Stimulated activated CD4-positive, alpha-beta T cell treated with anti-CD3 and anti-CD28 coated beads, TNF-alpha, amount 100 ng/mL, for 4 hours (primary cell): Measurements from ENCODE around the gene WDR76.
A peak's percentile ranks its signal among the peaks of the same experiment; 100 is the strongest.

Source experiments
- DNase-seq, 3 experiments: peaks; one replicate each; pipeline ENCODE4 v3.0.0-alpha.2; 2020; ENCODE audit warnings: low read depth in 3 of 3

The WDR76 gene

DNA sequence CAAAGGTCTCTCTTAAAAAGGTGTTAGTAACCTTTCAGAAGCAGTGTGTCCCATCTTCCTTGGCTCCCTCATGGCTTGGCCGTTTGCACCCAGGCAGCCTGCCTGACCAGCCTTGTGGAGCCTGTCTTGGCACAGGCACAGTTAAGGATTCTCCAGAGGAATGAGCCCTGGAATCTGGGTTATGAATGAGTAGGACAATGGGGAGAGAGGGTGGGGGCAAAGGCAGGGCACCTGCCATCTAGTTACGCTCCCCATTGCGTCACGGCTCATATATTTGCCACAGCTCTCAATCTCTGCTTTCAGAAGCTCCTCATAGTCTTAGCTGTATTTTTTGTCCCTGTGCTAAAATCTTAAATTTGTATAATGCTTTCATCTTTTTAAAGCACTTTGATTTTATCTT is 50.6 kb downstream of the WDR76 start:
- DNase-seq: no peak

DNA sequence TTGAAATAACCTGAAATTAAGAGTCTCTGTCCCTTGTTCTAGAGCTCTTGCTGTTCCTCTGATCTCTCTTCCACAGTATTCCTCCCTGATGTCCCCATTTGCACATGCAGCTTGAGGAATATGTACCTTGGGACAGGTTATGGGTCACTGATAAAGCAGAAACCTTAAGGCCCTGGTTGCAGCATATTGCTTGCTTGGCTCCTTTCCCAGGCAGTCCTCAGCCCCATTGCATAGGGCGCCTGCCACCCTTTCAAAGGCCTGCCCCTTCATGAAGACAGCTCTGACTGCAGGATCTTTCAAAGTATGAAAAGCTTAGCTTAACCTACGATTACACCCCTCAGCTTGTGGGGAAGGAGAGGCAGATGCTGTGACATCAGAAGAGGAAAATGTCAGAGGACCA is 51.6 kb downstream of the WDR76 start:
- DNase-seq: no peak

DNA sequence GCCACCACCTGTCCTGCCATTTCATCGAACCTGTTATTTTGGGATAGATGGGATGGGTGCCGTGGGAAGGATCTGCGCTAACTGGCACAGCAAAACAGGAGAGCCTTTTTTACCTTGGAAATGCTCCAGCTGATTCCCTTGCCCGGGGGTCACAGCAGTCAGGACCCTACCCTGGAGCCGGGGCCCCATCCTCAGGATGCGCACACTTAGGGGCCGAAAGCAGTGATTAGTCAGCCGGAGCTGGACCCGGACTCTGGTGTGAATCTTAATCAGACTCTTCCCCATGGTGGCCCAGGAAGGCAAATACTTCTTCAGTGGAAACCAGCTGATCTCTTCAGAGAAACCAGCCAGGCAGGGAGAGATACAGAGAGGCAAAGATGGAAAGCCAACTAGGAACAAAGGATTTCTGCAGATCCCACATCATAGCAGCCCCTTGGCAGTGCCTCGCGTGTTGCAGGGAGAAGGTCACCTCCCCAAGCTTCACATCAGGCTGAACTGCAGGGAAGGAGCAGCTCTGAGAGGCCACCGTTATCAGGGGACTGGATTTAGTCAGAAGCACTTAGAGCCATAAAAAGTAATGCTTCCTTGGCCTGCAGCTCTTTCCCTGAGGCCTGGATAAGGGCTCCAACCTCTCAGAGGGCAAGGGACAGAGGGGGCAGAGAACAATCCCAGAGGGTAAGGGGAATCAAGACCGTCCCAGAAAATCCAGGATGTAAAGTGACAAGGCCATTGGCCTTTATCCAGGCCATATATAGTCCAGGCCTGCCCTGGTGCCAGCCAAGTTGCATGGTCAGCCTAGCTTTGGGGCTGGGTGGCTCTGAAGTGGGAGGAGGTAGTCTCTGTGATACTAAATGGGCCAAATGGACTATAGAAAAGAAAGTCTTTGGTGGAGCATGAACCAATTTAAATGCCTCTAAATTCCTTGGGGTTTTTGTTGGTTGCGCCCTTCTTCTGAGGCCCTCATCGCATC is 52.9 kb downstream of the WDR76 start:
- no peak for DNase-seq

DNA sequence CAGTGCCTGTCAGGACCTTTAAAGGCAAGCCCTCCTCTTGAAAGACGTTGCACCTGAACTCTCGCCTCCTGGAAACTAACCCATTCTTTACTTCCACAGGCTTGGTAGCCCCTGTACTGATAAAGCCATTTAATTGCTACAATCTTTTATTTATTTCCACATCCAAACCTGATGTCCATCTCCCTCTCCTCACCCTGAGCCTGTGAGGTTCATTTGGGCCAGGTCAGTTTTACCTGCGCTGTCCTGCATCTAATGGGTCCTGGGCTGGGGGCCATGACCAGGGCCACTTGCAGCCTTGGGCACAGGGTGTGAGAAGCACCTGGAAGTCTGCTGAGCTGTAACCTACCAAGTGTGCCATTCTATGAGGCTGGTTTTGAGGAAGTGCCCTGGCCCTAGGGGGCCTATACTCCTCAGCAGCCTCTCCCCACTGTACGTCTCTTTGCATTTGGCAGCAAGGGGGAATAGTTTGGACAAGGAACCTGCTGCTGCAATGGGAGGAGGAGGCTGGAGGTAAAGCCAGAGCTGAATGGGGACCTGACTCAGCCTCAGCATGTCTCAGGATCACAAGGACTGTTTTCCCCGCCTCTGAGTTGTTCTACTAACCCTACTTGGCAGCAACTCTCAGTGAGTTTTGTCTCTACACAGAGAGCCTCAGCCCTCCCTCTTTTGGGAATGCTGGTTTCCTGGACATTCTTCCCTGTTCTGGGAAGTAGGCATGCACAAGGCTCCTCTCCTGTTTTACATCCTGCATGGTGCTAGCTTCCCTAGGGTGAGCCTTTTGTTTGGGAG is 53.8 kb downstream of the WDR76 start:
- no peak for DNase-seq

DNA sequence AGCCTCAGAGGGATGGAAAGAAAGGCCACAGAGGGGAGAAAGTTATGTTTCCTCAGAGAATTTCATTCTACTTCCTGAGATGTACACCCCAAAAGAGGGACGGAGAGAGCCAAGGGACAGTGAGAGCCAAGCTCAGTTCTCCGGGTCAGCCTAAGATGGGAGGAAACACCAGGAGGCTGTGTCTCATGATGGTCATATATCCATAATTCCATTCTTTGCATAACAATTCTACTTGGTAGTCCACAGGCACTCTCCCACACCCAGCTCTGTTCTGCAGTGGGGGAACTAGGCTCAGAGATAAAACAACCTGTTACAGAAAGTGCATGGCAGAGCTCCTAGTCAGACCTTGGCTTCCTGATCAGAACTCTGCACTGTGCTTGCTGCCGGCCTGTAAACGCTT is 54.4 kb downstream of the WDR76 start:
- DNase-seq: no peak

DNA sequence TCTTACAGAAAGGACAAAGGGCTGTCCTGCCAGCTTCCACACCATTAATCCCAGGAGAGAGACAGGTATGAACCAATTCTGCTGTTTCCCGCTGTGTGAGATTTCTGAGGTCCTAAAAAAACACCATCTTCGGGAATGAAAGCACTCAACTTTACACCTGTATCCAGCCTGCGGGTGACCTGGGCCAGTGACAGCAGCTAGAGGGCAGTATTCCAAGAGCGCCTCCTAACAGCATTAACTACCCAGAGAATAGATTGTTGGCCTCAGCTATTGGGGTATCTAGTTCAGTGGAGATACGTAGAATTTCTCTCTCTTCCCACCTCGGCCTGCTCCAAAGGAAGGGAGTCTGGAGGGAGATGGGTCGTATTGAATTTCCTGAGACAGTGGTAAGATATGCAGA is 55.1 kb downstream of the WDR76 start:
- no peak for DNase-seq

DNA sequence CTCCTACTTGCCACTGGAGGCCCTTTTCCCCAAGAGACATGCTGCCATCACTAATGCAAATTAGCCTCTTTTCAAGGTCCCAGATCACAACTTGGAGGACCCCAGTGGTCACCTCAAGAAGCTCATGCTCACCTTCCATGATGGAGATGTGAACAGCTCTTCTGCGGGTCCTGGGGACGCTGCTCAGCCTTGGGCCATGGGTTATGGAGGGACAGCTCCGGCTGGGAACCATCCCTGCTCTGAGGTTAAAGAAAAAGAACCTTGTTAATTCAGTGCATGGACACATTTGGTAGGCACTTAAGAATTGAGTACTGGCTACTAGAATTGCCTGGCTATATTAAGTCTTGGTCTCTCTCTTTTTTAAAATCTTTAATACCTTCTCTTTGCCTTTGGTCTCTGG is 56.8 kb downstream of the WDR76 start:
- no peak for DNase-seq

DNA sequence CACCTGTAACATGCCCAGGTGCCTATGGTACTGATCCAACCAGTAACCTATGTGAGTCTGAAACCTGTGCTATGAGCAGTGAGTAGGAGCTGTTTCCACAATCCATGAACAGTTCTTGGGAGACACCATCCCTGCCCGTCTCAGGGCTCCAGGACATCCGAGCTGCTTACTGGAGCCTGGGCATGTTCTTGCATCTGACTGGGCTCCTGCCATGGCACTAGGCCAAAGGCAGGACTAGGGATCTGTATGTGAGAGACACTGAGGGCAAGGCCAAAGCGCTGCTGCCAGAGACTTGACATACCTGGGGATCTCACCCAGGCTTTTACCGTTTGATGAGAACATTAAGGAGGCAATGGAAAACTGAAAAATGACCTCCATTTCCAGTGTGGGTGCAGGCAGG is 59.8 kb downstream of the WDR76 start:
- DNase-seq: no peak

DNA sequence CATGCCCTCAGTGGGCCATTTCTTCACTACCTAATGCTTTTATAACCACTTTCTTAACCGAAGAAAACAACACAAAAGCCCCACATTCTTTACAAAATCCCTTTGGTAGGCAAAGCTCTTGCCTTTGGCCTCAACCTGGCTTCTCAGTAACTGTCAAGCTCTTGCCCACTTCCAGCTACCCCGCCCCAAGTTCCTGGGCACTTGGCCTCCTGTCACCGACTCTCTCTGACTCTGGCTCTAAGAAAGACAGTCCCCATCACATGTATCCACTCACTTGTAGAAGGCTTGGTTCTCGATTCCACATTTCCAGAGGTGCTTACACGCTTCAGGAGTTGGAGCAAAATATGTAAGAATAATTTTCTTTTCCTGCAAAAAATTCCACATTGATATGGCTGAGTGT is 61.1 kb downstream of the WDR76 start:
- DNase-seq: no peak

DNA sequence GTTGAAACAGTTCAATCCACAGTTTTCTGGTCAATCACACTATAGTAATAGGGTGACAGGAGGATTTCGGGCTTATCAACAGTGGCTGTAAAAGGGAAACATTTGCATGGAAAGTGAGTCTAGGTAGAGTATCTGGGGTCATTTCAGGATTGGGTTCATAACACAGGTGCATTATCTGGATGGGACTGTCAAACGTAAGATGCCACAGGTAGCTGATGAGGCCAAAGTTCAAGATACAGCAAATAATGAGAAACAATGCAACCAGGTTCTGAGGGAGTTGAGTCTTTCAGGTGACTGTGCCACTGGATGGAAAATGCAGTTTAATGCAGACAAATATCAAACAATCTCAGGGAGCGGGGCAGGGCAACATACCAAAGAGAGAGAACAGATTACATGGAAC is 62.2 kb downstream of the WDR76 start:
- no peak for DNase-seq

DNA sequence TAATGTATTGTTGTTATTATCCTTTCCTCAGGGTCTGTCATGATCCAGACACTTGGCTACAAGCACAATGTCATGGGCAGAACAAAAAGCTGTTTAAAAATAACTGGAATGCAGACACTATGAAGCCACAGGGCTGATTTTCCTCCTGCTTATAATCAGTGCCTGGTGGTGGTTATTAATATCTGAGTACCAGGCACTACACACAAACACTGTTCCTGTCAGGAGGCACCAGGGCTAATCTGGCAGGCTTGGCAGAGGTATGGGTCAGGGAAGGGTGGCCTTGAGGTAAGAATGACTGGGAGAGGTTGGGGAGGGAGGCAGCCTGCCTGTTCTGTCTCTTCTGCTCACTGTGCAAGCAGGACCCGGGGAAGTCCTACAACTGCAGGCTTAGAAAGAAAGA is 67.2 kb downstream of the WDR76 start:
- no peak for DNase-seq

DNA sequence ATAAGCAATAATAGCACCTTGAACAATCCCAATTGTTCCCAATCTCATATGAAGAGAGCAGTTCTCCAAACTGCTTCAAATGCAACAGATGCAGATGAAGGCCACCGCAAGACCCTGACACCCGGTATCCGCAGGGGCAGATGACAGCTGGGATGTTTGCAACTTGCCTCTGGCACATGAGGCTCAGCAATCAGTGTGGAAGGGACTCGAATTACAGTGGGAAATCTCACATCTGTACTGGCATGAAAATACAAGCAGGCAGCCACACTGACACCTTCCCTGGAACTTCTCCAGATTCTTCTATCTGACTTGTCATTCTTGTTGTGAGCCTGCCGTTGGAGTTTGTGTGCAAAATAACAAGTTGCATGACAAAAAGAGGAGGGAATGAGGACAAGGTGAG is 68.8 kb downstream of the WDR76 start:
- DNase-seq: no peak

DNA sequence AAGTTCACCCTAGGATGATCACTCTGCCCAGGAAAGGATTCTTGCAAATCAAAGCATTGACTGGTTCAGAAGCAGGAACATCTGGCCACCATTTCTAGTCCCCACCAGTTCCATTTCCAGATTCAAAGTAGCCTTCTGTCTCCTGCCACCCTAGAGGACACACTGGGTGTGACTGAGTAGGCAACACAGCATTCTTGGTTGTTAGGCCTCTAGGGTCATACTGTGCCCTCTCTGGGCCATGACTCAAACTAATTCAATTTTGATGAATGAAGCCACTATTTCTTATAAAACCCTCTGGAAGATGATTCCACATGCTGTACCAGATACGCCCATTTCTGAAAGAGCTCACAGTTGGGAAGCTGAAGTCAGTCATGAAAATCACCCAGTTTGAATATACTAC is 69.7 kb downstream of the WDR76 start:
- DNase-seq: no peak

DNA sequence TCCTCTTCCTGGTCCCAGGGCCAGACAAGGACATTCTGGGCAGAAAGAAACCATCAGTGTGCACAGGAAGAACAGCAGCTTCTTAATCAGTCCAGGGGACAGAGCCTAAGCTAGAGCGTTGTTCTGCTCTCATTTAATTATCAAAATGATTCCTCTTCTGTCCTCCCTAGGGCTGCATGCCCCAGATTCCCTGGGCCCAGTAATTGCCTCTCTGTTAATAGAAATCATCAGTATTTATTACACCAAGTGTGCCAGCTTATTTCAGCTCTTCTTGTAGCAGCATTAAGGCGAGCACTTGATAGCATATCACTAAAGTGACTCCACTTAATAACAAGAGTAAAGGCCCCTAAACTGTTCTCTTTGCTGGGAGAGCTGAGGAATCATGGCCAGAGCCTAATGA is 72.1 kb downstream of the WDR76 start:
- no peak for DNase-seq

DNA sequence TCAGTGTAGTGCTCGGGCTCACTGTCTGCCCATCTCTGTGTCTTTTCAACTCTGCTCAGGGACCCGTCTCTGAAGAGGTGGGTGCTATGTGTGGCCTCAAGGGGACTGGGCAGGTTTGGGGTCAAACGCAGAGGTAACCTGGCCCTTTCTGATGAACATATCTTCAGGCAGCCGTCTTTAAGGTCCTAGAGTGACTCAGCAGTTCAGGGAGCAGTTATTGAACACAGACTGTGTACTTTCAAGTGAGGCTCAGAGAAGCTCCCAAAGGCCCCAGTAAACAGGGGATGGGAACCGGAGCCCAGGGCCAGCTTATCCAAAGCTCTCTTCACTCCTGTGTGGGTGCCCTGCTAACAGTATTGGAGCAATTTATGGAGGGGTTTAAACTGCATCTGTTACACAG is 73.1 kb downstream of the WDR76 start:
- DNase-seq: no peak

DNA sequence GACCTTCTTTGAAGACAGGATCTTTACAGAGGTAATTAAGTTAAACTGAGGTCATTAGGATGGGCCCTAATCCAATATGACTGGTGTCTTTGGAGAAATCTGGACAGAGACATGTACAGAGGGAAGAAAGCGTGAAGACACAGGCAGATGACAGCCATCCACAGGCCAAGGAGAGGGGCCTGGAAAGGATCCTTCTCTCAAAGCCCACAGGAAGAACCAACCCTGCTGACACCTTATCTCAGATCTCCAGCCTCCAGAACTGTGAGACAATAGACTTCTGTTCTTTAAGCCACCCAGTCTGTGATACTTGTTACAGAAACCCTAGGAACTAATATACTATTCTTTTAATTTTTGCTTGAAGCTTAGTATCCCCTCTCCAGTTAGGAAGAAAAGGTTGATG is 74.2 kb downstream of the WDR76 start:
- DNase-seq: no peak

DNA sequence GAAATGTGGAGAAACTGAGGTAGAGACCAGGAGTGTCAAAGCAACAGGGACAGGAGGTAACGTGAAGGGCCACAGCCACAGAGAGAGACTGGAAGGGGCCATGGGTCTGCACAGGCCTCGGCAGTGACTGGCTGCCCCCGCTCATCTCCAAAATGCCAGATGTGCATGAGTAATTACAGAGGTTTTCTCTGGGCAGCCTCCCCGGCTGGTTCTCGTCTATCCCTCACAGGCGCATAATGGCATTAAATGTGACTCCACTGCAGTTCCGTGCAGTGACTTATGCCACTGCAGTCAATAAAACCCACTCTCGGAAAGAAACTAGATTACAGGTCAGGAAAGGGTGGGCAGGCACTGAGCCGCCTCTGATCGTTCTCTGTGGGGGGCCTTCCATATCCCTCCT is 74.7 kb downstream of the WDR76 start:
- DNase-seq: no peak

DNA sequence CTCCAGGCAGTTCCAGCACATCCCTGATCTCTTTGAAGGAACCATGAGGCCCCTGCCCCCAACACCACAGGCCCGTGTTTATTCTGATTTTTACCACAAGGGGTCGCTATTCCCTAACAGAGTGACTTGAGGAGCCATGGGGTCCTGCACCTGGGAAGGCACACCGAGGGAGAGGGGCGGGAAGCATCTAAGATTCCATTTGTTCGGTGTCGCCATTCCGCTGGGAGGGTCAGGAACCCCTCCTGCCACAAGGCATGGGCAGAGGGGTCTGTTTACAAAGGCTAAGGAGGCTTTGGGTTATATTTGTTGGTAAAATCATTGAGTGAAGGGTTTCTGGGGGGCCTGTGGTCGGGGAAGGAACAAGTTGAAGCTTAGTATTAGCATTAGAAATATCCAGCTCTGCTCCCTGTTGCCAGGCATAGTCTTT is 77.1 kb downstream of the WDR76 start:
- DNase-seq: peak in 2 of 3 experiments; percentile 1 to 25

DNA sequence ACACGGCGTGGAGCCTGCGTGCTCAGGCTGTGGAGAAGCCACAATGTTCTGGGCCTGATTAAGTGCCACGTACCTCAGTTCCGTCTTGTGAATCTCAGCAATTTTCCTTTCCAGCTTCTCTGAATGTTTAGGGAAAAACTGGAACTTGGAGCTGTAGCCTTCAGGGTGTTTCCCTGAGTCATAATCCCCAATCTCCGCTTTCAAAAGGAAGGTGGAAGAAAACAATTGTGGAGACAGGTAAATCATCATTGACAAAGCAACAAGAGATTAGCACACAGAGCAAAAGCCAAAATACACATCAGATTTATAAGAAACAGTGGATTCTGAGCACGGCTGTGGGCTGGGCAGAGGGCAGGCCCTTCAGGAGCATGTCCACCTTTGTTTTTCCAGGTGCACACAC is 79.0 kb downstream of the WDR76 start:
- no peak for DNase-seq

DNA sequence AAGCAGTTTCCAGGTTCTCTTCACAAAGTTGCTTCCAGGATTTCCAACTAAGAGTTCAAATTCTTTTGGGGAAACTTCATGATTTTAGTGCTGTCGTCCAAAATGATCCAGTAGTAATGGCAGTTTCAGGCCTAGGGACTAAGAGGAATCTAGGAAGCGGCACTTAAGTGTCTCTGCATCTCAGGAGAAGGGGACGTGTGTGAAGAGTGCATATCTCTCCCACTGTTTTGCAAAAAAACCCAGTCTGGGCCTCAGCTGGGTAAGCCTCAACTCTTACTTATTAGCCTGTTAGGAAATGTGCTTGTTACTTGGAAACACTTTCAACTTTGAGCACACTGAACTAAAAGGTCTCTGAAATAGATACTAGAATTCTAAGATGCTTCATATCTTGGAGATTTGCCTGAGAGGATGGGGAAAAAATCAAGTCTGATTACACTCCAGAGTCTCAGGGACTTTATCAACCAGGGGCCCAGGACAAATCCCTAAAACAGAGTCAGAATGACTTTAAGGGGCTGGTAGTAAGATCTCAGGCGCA is 81.8 kb downstream of the WDR76 start:
- DNase-seq: no peak

DNA sequence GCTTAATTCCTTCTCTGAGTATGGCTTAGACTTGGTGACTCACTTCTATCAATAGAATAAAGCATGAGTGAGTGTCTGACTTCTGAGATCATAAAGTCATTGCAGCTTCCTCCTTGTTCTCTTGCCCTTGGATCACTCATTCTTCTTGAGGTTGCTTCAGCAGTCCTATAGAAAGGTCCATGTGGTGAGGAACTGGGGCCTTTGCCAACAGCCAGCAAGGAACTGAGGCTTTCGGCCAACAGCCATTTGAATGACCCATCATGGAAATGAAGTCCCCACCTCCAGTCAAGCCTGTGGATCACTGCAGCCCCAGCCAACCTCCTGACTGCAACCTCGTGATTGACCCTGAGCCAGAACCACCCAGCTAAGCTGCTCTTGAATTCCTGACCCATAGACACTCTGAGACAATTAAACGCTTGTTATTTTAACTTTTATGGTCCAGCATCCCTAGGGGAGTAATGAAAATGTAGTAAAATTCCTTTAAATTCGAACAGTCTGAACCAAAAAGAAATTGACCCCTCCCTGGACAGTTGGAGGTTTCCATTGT is 84.5 kb downstream of the WDR76 start:
- no peak for DNase-seq

DNA sequence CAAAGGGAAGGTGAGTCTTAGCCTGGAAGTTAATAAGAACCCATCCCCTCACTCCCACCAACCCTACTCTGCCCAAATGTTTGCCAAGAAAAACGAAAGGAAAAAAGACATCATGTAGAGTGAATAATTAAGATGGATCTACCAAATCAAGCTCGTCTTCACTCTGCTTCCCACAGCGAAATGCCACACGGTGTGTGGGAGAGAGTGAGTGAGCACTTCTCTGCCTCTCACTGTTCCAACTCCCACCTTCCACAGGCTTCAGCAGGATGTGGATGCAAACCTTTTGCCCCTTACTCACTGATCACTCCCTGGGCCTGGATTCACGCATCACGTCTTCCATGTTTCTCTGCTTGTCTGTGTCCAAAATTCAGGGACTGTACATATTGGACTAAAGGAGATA is 85.4 kb downstream of the WDR76 start:
- DNase-seq: no peak
